Measurements from ENCODE around the gene RETREG1. TPM values are rescaled to one million over a fixed set of nuclear protein-coding genes. Genes with fewer than 3 reads are reported as not detected.
"Not testable (repeated sequence)": the region's sequence is repeated elsewhere in the genome, so short reads cannot be mapped to it uniquely, and the experiment has no call there.

RETREG1 gene
- total RNA-seq, 1 donor from 2014 or later = 269 TPM

DNA sequence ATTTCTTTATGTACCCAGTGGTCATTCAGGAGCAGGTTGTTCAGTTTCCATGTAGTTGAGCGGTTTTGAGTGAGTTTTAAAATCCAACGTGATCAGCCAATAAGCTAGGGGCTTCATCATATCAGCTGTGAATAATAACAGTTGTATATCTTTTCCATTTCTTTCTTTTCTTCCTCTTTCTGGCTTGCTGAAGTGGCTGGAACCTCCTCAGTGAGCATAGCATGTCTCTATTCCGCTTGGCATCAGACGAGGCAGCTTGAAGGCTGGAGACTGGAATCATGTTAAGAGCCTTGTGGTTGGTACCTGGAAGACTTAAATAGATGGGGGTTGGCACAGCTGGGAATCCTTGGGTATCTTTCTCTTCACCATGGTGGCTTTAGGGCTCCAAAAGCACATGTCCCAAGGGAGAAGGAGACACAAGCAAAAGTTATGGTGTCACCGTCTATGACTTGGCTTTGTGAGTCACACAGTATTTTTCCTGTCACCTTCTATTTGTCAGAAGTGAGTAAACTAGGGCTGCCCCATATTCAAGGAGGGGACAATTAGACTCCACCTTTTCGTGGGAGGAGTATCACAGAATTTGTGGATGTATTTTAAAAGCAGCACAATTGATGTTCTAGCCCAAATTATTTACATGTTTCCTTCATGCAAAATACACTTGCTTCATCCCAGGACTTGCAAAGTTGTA, 38.0 kb upstream of the RETREG1 start:
- H3K9me3 ChIP-seq (replicated peaks) = peaks cover 5% of the 10 kb centered on the region
- H3K36me3 ChIP-seq = no peaks in the 10 kb centered on the region
- no peaks in the 10 kb centered on the region for H3K4me1 ChIP-seq
- TF ChIP-seq CTCF (IDR thresholded peaks at IDR 0.05; ENCODE audit: borderline replicate concordance) = no peak
- H3K27ac ChIP-seq (replicated peaks) = no peak overlapping the region
- intact Hi-C loops (cut with micrococcal nuclease) = no loop called here
- DNase-seq = no peak
- H3K27me3 ChIP-seq (ENCODE audit: low read depth) = no peaks in the 10 kb centered on the region
- no peak overlapping the region for H3K4me3 ChIP-seq

- H3K9me3 ChIP-seq (replicated peaks); intact Hi-C loops (cut with micrococcal nuclease); H3K4me3 ChIP-seq; H3K36me3 ChIP-seq; DNase-seq; H3K27ac ChIP-seq (replicated peaks); H3K4me1 ChIP-seq; H3K27me3 ChIP-seq (ENCODE audit: low read depth): not testable (repeated sequence)
These were observed 31.9 kb upstream of the RETREG1 start for GRCh38 chr5:16648739-16649138.

GRCh38 chr5:16644301-16644889, 27.6 kb upstream of the RETREG1 start:
- H3K4me3 ChIP-seq = no peak overlapping the region
- H3K27me3 ChIP-seq (ENCODE audit: low read depth) = no peaks in the 10 kb centered on the region
- intact Hi-C loops (cut with micrococcal nuclease) = no loop called here
- no peaks in the 10 kb centered on the region for H3K36me3 ChIP-seq
- H3K9me3 ChIP-seq (replicated peaks) = no peaks in the 10 kb centered on the region
- DNase-seq = no peak
- no peak for TF ChIP-seq CTCF (IDR thresholded peaks at IDR 0.05; ENCODE audit: borderline replicate concordance)
- no peaks in the 10 kb centered on the region for H3K4me1 ChIP-seq
- no peak overlapping the region for H3K27ac ChIP-seq (replicated peaks)

- H3K9me3 ChIP-seq (replicated peaks) = no peaks in the 10 kb centered on the region
- no peaks in the 10 kb centered on the region for H3K4me1 ChIP-seq
- H3K27ac ChIP-seq (replicated peaks) = no peak overlapping the region
- no peak for DNase-seq
- no peak overlapping the region for H3K4me3 ChIP-seq
- TF ChIP-seq CTCF (IDR thresholded peaks at IDR 0.05; ENCODE audit: borderline replicate concordance) = no peak
- intact Hi-C loops (cut with micrococcal nuclease) = no loop called here
- H3K36me3 ChIP-seq = no peaks in the 10 kb centered on the region
- no peaks in the 10 kb centered on the region for H3K27me3 ChIP-seq (ENCODE audit: low read depth)
These were observed 26.1 kb upstream of the RETREG1 start for GRCh38 chr5:16642867-16643266.

DNA sequence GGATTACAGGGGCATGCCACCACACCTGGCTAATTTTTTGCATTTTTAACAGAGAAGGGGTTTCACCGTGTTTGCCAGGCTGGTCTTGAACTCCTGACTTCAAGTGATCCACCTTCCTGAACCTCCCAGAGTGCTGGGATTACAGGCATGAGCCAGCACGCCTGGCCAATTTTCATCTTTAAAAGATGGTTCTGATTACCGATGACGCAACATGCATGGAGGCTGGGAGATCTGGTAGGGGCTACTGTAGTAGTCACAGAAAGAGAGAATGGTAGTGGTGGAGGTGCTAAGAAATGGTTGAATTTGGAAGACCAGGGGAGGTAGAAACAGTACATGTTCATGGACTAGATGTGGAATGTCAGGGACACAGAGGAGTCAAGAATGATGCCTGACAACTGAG, 22.4 kb upstream of the RETREG1 start:
- Histone ChIP-seq H3K27me3 (ENCODE audit: low read depth) (no peaks in the 10 kb centered on the region), H3K4me1 (no peaks in the 10 kb centered on the region), H3K36me3 (no peaks in the 10 kb centered on the region), H3K27ac (replicated peaks) (no peak overlapping the region), H3K4me3 (no peak overlapping the region), H3K9me3 (replicated peaks) (no peaks in the 10 kb centered on the region)
- intact Hi-C loops (cut with micrococcal nuclease) = no loop called here
- TF ChIP-seq CTCF (IDR thresholded peaks at IDR 0.05; ENCODE audit: borderline replicate concordance) = no peak
- no peak for DNase-seq

- Histone ChIP-seq H3K4me3 (no peak overlapping the region), H3K27ac (replicated peaks) (no peak overlapping the region), H3K36me3 (no peaks in the 10 kb centered on the region), H3K27me3 (ENCODE audit: low read depth) (no peaks in the 10 kb centered on the region), H3K9me3 (replicated peaks) (no peaks in the 10 kb centered on the region), H3K4me1 (peaks cover 25% of the 10 kb centered on the region)
- TF ChIP-seq CTCF (IDR thresholded peaks at IDR 0.05; ENCODE audit: borderline replicate concordance) = no peak
- no peak for DNase-seq
- intact Hi-C loops (cut with micrococcal nuclease) = no loop called here
These were observed 11.6 kb upstream of the RETREG1 start for GRCh38 chr5:16628376-16628775.
